DOHH2 (cell line): Measurements from ENCODE around the gene TREM1.
A peak's percentile ranks its signal among the peaks of the same experiment; 100 is the strongest.

Experiments used
- H3F3A ChIP-seq: fragments of 200-600 bp; sonication (generic), shearing (Covaris generic); 2 replicates; pipeline ENCODE4 v1.6.0; 2016; ENCODE audit warnings: antibody characterized with exemption, mild to moderate bottlenecking; ENCODE audit not compliant: control insufficient read depth, insufficient read depth
- H3K27ac ChIP-seq: fragments of 200-600 bp; sonication (generic); 2 replicates; pipeline ENCODE4 v1.5.1; 2014; ENCODE audit warnings: low read depth, mild to moderate bottlenecking, low read length, moderate library complexity
- H3K27me3 ChIP-seq: fragments of 200-600 bp; sonication (generic); 2 replicates; pipeline ENCODE4 v1.6.1; 2014; ENCODE audit warnings: mild to moderate bottlenecking, low read length, mixed read lengths; ENCODE audit not compliant: control insufficient read depth
- H3K36me3 ChIP-seq: fragments of 200-600 bp; sonication (generic); 2 replicates; pipeline ENCODE4 v1.6.1; 2014; ENCODE audit warnings: mild to moderate bottlenecking, low read length, moderate library complexity, mixed read lengths; ENCODE audit not compliant: control insufficient read depth
- H3K4me1 ChIP-seq: fragments of 200-600 bp; sonication (generic); 2 replicates; pipeline ENCODE4 v1.6.1; 2014; ENCODE audit warnings: mild to moderate bottlenecking, low read length, mixed read lengths; ENCODE audit not compliant: control insufficient read depth
- H3K4me2 ChIP-seq: fragments of 200-600 bp; sonication (generic); 2 replicates; pipeline ENCODE4 v1.6.0; 2014; ENCODE audit warnings: mild to moderate bottlenecking, low read length, moderate library complexity
- H3K4me3 ChIP-seq: fragments of 200-600 bp; sonication (generic); 2 replicates; pipeline ENCODE4 v1.5.1; 2014; ENCODE audit warnings: mild to moderate bottlenecking, low read length, mixed read lengths
- H3K79me2 ChIP-seq: fragments of 200-600 bp; sonication (generic); 2 replicates; pipeline ENCODE4 v1.6.1; 2014; ENCODE audit warnings: mild to moderate bottlenecking, low read length, mixed read lengths; ENCODE audit not compliant: control insufficient read depth
- H3K9me2 ChIP-seq: fragments of 200-600 bp; sonication (generic); replicated peaks from 2 replicates; pipeline ENCODE4 v1.6.1; 2014; ENCODE audit warnings: mild to moderate bottlenecking, low read length, mixed read lengths; ENCODE audit not compliant: control insufficient read depth
- H3K9me3 ChIP-seq: fragments of 200-600 bp; sonication (generic); 2 replicates; pipeline ENCODE4 v1.6.1; 2014; ENCODE audit warnings: antibody characterized with exemption, low read length, mixed read lengths; ENCODE audit not compliant: control insufficient read depth, insufficient read depth
- H4K20me1 ChIP-seq: fragments of 200-600 bp; sonication (generic); 2 replicates; pipeline ENCODE4 v1.6.0; 2014; ENCODE audit warnings: low read depth, mild to moderate bottlenecking, antibody characterized with exemption, low read length, moderate library complexity; ENCODE audit not compliant: control insufficient read depth, insufficient read depth
- EZH2phosphoT487 ChIP-seq: fragments of 200-600 bp; sonication (generic); IDR thresholded peaks from 2 replicates; pipeline ENCODE4 v1.6.1; 2017; ENCODE audit warnings: borderline replicate concordance, mild to moderate bottlenecking, antibody characterized with exemption, low read length, moderate library complexity, mixed read lengths
- TF ChIP-seq, protein P1 (sequence below): fragments of 200-600 bp; sonication (generic); IDR thresholded peaks from one replicate; pipeline ENCODE4 v1.5.1; 2014; ENCODE audit warnings: antibody characterized with exemption, mild to moderate bottlenecking, low read depth, low read length; ENCODE audit not compliant: poor library complexity, severe bottlenecking

TREM1 gene

GRCh38 chr6:41318261-41318653 lies 31.8 kb upstream of the TREM1 start:
- peaks cover 42% of the 10 kb centered on the region for H3K4me1 ChIP-seq
- no peaks in the 10 kb centered on the region for H3K9me2 ChIP-seq
- peak overlapping the region; percentile 69 for H3K4me2 ChIP-seq
- no peaks in the 10 kb centered on the region for H3K9me3 ChIP-seq
- no peak overlapping the region for H3K27ac ChIP-seq
- H3F3A ChIP-seq = 0 out of 2 replicates have a peak, but pooled peaks cover 4% of the 10 kb centered on the region
- peaks cover 21% of the 10 kb centered on the region for H3K27me3 ChIP-seq
- no peaks in the 10 kb centered on the region for H4K20me1 ChIP-seq
- peak overlapping the region; percentile 52 for H3K4me3 ChIP-seq
- no peaks in the 10 kb centered on the region for H3K36me3 ChIP-seq
- TF ChIP-seq, protein P1, sequence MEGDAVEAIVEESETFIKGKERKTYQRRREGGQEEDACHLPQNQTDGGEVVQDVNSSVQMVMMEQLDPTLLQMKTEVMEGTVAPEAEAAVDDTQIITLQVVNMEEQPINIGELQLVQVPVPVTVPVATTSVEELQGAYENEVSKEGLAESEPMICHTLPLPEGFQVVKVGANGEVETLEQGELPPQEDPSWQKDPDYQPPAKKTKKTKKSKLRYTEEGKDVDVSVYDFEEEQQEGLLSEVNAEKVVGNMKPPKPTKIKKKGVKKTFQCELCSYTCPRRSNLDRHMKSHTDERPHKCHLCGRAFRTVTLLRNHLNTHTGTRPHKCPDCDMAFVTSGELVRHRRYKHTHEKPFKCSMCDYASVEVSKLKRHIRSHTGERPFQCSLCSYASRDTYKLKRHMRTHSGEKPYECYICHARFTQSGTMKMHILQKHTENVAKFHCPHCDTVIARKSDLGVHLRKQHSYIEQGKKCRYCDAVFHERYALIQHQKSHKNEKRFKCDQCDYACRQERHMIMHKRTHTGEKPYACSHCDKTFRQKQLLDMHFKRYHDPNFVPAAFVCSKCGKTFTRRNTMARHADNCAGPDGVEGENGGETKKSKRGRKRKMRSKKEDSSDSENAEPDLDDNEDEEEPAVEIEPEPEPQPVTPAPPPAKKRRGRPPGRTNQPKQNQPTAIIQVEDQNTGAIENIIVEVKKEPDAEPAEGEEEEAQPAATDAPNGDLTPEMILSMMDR = no peak
- no peak for TF ChIP-seq EZH2phosphoT487
- no peaks in the 10 kb centered on the region for H3K79me2 ChIP-seq

DNA sequence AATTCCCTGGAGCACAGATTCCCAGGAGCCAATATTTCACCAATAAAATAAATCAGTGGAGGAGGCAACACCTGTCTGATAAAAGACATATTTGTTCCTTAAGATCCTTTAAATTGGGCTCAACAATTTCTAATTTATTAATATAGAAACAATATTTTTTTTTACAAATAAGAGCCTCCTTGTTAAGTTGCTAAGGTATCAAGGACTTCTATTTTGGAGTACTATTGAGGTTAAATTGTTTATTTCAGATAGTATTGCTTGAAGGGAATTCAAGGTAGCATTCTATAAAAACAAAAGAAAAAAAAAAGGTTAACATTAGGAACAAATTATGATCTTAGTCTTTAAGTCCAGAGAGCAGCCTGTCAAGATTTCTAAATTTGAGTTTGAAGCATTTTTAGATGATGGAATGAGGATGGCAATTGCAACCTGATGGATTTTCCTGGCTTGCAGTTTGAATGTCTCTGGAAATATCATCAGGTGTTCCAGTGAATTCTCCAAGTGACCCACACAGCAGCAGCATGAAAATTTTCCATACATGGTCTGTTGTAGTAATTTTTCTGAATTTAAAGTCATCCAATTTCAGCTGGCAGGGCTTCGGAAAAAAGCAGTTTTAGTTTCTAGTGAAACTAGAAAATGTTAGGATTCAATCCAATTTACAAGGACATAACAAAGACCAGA lies 29.6 kb upstream of the TREM1 start:
- Histone ChIP-seq H4K20me1 (no peaks in the 10 kb centered on the region), H3K27me3 (peaks cover 24% of the 10 kb centered on the region), H3K9me2 (no peaks in the 10 kb centered on the region), H3K4me3 (no peak overlapping the region), H3K4me2 (no peak overlapping the region), H3K4me1 (peaks cover 42% of the 10 kb centered on the region), H3K36me3 (no peaks in the 10 kb centered on the region), H3F3A (0 out of 2 replicates have a peak, but pooled peaks cover 4% of the 10 kb centered on the region), H3K27ac (no peak overlapping the region), H3K79me2 (no peaks in the 10 kb centered on the region), H3K9me3 (no peaks in the 10 kb centered on the region)
- TF ChIP-seq, protein P1 = no peak
- no peak for TF ChIP-seq EZH2phosphoT487

GRCh38 chr6:41315203-41315602 lies 28.7 kb upstream of the TREM1 start:
- Histone ChIP-seq H3K27me3 (peaks cover 24% of the 10 kb centered on the region), H3K9me3 (no peaks in the 10 kb centered on the region), H3K36me3 (no peaks in the 10 kb centered on the region), H3K4me2 (peak overlapping the region; percentile 43), H4K20me1 (no peaks in the 10 kb centered on the region), H3K4me1 (peaks cover 42% of the 10 kb centered on the region), H3K4me3 (peak overlapping the region; percentile 28; the same call in 1 of the 2 replicates), H3F3A (0 out of 2 replicates have a peak, but pooled peaks cover 4% of the 10 kb centered on the region), H3K27ac (no peak overlapping the region), H3K9me2 (no peaks in the 10 kb centered on the region), H3K79me2 (no peaks in the 10 kb centered on the region)
- TF ChIP-seq, protein P1 = no peak
- TF ChIP-seq EZH2phosphoT487 = no peak
